PC-3 (cell line): ENCODE data around the gene TREML4. TPM values are rescaled to one million over a fixed set of nuclear protein-coding genes. Genes with fewer than 3 reads are reported as not detected.

Experiments used
- ATAC-seq: fragments of 200-7000 bp; cut with Tn5 transposase; 2 replicates; pipeline ENCODE4 v1.9.1; 2020; ENCODE audit warnings: mild to moderate bottlenecking, moderate library complexity
- BruUV-seq: library from RNA; stranded (reverse); fragments of 400-500 nt; replicated peaks from 2 replicates; lab custom pipeline; 2021; lab: Mats Ljungman, UMichigan
- CTCF ChIA-PET: fragments of 300-600 bp; sonication (Branson Sonifier 250); formaldehyde crosslinking; loops from one replicate; lab custom pipeline; 2022; ENCODE audit warnings: antibody characterized with exemption; lab: Charles Lee
- POLR2A ChIA-PET: fragments of 300-600 bp; sonication (Branson Sonifier 250); formaldehyde crosslinking; loops from one replicate; lab custom pipeline; 2022; ENCODE audit warnings: antibody characterized with exemption; ENCODE audit not compliant: unreplicated experiment; lab: Charles Lee
- DNase-seq: peaks from one replicate; pipeline ENCODE4 v3.0.0-alpha.2; 2015
- H2AFZ ChIP-seq: fragments of 300-600 bp; sonication (generic); 2 replicates; pipeline ENCODE4 v1.6.0; 2016; ENCODE audit warnings: antibody characterized with exemption, low read length
- H3F3A ChIP-seq: fragments of 300-600 bp; sonication (generic); one replicate; pipeline ENCODE4 v1.6.0; 2017; ENCODE audit warnings: antibody characterized with exemption, low read length, control low read depth, mild to moderate bottlenecking; ENCODE audit not compliant: unreplicated experiment
- H3K27ac ChIP-seq: fragments of 300-600 bp; sonication (generic); 2 replicates; pipeline ENCODE4 v1.5.1; 2016; ENCODE audit warnings: mild to moderate bottlenecking, low read length
- H3K27me3 ChIP-seq: fragments of 300-600 bp; sonication (generic); 2 replicates; pipeline ENCODE4 v1.6.1; 2016; ENCODE audit warnings: low read length, mixed read lengths
- H3K36me3 ChIP-seq: fragments of 300-600 bp; sonication (generic); 2 replicates; pipeline ENCODE4 v1.6.1; 2016; ENCODE audit warnings: low read depth, mixed run types, low read length, mixed read lengths
- H3K4me1 ChIP-seq: fragments of 300-600 bp; sonication (generic); 2 replicates; pipeline ENCODE4 v1.5.1; 2016; ENCODE audit warnings: low read length; ENCODE audit not compliant: insufficient read depth
- H3K4me2 ChIP-seq: fragments of 300-600 bp; sonication (generic); 2 replicates; pipeline ENCODE4 v1.6.0; 2016; ENCODE audit warnings: low read length
- H3K4me3 ChIP-seq: fragments of 300-600 bp; sonication (generic); 2 replicates; pipeline ENCODE4 v1.5.1; 2016; ENCODE audit warnings: mild to moderate bottlenecking, low read length, mixed read lengths
- H3K79me2 ChIP-seq: fragments of 300-600 bp; sonication (generic); 2 replicates; pipeline ENCODE4 v1.6.1; 2017; ENCODE audit warnings: low read length, mixed read lengths
- H3K9ac ChIP-seq: fragments of 300-600 bp; sonication (generic); 2 replicates; pipeline ENCODE4 v1.6.0; 2016; ENCODE audit warnings: mild to moderate bottlenecking, low read length
- H3K9me2 ChIP-seq: fragments of 300-600 bp; sonication (generic); replicated peaks from 2 replicates; pipeline ENCODE4 v1.6.1; 2016; ENCODE audit warnings: mixed run types, low read length, mixed read lengths
- H3K9me3 ChIP-seq: fragments of 300-600 bp; sonication (generic); 2 replicates; pipeline ENCODE4 v1.6.1; 2016; ENCODE audit warnings: low read length, mixed read lengths
- H4K20me1 ChIP-seq: fragments of 300-600 bp; sonication (generic); 2 replicates; pipeline ENCODE4 v1.6.1; 2016; ENCODE audit warnings: low read length, mixed read lengths
- CTCF ChIP-seq: fragments of 300-600 bp; sonication (generic); conservative IDR thresholded peaks from 2 replicates; pipeline ENCODE4 v1.5.1; 2017; ENCODE audit warnings: antibody characterized with exemption, low read depth, mild to moderate bottlenecking, low read length
- EZH2 ChIP-seq: fragments of 300-600 bp; sonication (generic); IDR thresholded peaks from one replicate; pipeline ENCODE4 v1.6.1; 2017; ENCODE audit warnings: antibody characterized with exemption, mild to moderate bottlenecking, low read length; ENCODE audit not compliant: unreplicated experiment
- EZH2phosphoT487 ChIP-seq: fragments of 300-600 bp; sonication (generic); IDR thresholded peaks from 2 replicates; pipeline ENCODE4 v1.6.1; 2018; ENCODE audit warnings: mild to moderate bottlenecking, antibody characterized with exemption, low read length, borderline replicate concordance
- intact Hi-C: fragments of 100-400 bp; cut with micrococcal nuclease; formaldehyde crosslinking; loops from 2 replicates; pipeline ENCODE4 v1.9.0; 2023
- total RNA-seq: library from RNA; depleted of rRNA; stranded (reverse); fragments of >200 nt; gene quantifications from 2 replicates; pipeline ENCODE4 v1.2.3, GENCODE V29; 2014

Gene TREML4
- total RNA-seq, 1 experiment from 2014 or later: not detected

GRCh38 chr6:41274256-41274655, 46.1 kb downstream of the TREML4 start:
- intact Hi-C loops: no loop called here
- H3K4me1 ChIP-seq: no peaks in the 10 kb centered on the region
- no peaks in the 10 kb centered on the region for H3K9me3 ChIP-seq
- H3K9ac ChIP-seq: no peak overlapping the region
- CTCF ChIA-PET: no interaction called here
- no peak overlapping the region for H3K4me2 ChIP-seq
- no peak overlapping the region for H3K27ac ChIP-seq
- BruUV-seq: no TSS peak
- H2AFZ ChIP-seq: no peak overlapping the region
- peaks cover 37% of the 10 kb centered on the region for H3K27me3 ChIP-seq
- no peaks in the 10 kb centered on the region for H4K20me1 ChIP-seq
- POLR2A ChIA-PET: no interaction called here
- no peak for DNase-seq
- no peaks in the 10 kb centered on the region for H3K9me2 ChIP-seq
- no peaks in the 10 kb centered on the region for H3K36me3 ChIP-seq
- H3F3A ChIP-seq: no peaks in the 10 kb centered on the region
- H3K79me2 ChIP-seq: no peaks in the 10 kb centered on the region
- no peak overlapping the region for H3K4me3 ChIP-seq
- TF ChIP-seq EZH2 (no peak), CTCF (no peak), EZH2phosphoT487 (no peak)
- ATAC-seq: no peak

GRCh38 chr6:41275489-41275888, 47.3 kb downstream of the TREML4 start:
- H3K27ac ChIP-seq: no peak overlapping the region
- TF ChIP-seq EZH2: no peak
- H4K20me1 ChIP-seq: no peaks in the 10 kb centered on the region
- H3K9me3 ChIP-seq: no peaks in the 10 kb centered on the region
- ChIA-PET POLR2A (no interaction called here), CTCF (no interaction called here)
- H3F3A ChIP-seq: no peaks in the 10 kb centered on the region
- no peaks in the 10 kb centered on the region for H3K79me2 ChIP-seq
- ATAC-seq: no peak
- no peak overlapping the region for H3K4me3 ChIP-seq
- no peaks in the 10 kb centered on the region for H3K9me2 ChIP-seq
- H3K4me1 ChIP-seq: 0 out of 2 replicates have a peak, but pooled peaks cover 3% of the 10 kb centered on the region
- BruUV-seq: no TSS peak
- no peaks in the 10 kb centered on the region for H3K36me3 ChIP-seq
- H3K4me2 ChIP-seq: no peak overlapping the region
- no peak for DNase-seq
- no peak overlapping the region for H3K9ac ChIP-seq
- peaks cover 37% of the 10 kb centered on the region for H3K27me3 ChIP-seq
- H2AFZ ChIP-seq: no peak overlapping the region
- intact Hi-C loops: no loop called here

GRCh38 chr6:41277605-41278004, 49.5 kb downstream of the TREML4 start:
- TF ChIP-seq CTCF (no peak), EZH2 (no peak), EZH2phosphoT487 (no peak)
- BruUV-seq: no TSS peak
- Histone ChIP-seq H4K20me1 (no peaks in the 10 kb centered on the region), H3K9me2 (no peaks in the 10 kb centered on the region), H3K79me2 (no peaks in the 10 kb centered on the region), H3K36me3 (no peaks in the 10 kb centered on the region), H3K4me1 (peaks cover 8% of the 10 kb centered on the region; the same call in 1 of the 2 replicates), H3K4me2 (no peak overlapping the region), H2AFZ (no peak overlapping the region), H3K9me3 (no peaks in the 10 kb centered on the region), H3K27me3 (peaks cover 28% of the 10 kb centered on the region), H3K9ac (no peak overlapping the region), H3K27ac (no peak overlapping the region), H3F3A (no peaks in the 10 kb centered on the region), H3K4me3 (no peak overlapping the region)
- intact Hi-C loops: no loop called here
- no peak for ATAC-seq
- no peak for DNase-seq
- CTCF ChIA-PET: no interaction called here
- POLR2A ChIA-PET: no interaction called here
